GM15510 (cell line): ENCODE data around the gene THYN1.

Experiments
- POLR2A ChIP-seq: IDR thresholded peaks from 3 replicates; pipeline ENCODE4 v1.6.1; 2011; ENCODE audit warnings: borderline replicate concordance; ENCODE audit not compliant: insufficient read length; ENCODE audit errors: extremely low read depth

THYN1 gene

DNA sequence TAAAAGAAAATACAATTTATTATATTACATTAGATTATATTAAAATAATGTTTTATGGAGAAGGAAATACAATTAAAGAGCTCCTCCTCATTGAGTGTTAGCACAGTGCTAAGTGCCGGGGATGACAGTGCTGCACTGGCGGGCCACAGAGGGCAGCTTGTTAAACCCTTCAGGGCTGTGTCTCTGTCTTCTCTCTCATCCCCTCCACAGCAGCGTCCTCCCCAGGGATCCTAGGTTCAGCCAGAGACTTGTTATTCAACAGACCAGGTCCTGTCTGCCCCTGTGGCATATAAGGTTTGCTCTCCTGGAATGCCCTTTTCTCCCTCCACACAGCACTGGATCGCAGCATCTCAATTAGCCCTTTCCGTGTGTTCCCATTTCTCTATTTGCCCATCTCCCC lies 14.2 kb downstream of the THYN1 start:
- no peak for TF ChIP-seq POLR2A

DNA sequence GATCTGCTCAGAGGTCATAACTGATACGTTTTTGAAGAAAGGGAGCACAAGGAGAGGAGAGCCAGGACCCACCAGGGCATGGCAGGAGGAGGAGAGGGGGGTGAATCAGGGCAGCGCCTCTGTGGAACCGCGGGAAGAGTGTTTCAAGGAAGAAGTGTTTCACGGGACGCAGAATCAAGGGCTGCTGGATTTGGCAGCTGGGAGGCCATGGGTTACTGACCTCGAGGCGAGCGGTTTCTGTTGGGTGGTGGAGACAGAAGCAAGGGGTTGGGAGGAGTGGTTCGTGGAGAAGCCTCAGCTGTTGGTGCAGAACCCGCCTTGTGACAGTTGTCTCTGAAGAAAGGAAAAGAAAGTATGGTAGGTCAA lies 15.6 kb downstream of the THYN1 start:
- TF ChIP-seq POLR2A = no peak

DNA sequence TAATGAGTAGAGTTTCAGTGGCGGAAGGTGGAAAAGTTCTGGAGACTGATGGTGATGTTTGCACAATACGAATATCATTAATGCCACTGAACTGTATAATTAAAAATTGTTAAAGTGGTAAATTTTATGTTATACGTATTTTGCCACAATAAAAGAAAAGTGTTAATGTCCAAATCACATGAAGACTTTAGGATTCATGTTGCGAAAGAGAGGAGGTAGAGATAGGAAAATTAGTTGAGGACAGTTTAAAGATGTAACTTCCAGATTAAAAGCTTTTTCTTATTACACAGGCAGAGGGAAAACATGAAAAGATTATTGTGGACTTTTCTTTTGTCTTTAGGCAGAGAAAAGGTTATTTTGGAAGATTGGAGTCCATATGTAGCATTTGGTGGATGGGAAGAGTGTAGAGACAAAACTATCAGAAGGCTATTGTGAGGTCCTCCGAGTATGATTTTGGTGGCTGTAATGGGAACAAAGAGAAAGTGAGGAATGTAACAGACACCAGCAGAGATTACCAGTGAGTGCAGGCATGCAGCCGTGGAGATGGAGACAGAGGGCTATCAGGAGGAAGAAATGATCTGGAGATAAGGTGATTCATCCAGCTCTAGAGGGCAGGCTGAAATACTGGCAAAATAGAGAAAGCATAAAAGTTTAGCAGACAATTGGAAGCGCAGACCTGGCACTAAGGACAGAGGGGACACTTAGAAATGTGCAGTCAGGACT lies 16.2 kb downstream of the THYN1 start:
- no peak for TF ChIP-seq POLR2A

DNA sequence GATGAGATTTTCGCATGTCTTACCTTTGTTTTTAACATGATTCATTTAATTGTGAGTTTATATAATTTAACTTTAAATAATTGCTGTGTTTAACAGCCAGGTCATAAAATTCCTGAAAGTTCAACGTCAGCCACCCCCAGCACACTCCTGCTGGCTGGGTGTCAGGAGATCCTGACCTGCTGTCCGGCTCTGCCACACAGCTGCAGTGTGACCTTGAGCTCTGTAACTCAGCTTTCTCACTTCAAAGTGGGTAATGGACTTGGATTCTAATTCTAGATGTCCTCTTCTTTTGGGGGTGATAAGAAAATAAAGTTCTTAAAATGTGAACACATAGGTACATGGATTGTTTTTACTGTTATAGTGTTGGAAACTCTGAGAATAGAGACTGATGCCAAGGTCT lies 17.8 kb downstream of the THYN1 start:
- TF ChIP-seq POLR2A = no peak

DNA sequence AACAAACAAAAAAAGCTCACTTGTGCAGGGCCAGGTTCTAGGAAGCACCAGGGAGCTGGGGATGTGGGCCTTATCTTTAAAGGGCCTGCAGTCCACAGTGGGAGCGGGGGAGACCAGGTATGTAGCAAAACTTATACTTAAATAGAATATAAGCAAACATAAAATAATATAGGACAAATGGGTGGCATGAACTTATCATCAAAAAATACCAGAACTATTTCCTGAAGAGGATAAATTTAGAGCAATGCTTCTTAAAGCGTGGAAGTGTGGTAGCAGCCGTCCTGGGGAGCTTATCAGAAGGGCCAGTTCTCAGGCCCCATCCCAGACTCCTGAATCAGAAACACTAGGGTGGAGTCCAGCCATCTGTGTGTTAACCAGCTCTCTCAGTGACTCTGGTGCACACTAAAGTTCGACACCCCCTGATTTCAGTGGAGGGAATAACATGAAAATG lies 19.4 kb downstream of the THYN1 start:
- no peak for TF ChIP-seq POLR2A

DNA sequence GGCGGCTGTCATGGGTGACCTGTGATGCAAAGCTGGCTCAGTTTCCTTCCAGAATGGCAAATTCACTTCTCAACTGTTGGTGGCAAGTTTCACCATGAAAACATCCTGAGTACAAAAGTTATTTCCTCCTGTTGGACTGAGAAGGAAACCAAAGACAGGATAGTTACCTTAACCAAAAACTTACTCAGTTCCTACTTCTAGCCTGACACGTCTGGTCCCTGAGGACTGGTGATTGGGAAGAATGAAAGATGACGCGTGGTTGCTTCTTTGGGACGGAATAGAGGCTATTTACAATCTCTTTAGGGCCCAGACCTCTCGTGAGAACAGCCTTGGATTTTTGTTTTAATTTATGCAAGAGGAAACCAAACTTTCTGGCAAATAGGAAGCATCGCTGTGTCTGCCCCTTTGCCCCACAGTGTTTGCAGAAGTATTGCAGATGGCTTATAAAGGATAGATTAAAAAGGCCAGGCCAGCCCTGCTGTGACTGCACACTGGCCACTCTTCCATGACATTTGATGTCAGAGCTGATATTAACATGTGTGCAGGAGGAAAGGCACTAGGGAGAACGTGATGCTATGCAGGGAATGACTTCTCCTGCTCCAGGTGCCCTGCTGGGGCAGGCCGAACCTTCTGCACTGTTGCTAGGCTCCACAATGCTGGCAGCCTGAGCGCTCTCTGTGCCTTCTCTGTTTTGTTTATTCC lies 21.0 kb downstream of the THYN1 start:
- no peak for TF ChIP-seq POLR2A

DNA sequence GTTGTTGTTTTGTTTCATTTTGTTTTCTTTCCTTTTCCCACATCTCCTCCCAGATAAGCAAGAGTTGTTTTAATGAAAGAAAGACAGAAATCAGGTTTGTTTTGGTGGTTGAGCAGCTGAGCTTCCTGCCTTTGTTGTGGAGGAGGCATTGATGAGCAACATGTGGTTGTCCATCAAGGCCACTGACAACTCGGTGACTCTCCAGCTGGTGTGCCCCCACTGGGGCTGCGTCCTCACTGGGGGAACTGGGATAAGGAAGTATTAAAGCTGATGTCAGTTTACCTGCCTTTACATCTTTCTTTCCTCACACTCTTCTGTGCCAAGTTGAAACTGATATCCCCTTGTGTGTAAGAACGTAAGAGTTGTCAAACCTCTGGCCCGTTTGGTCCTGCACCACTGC lies 22.8 kb downstream of the THYN1 start:
- no peak for TF ChIP-seq POLR2A

DNA sequence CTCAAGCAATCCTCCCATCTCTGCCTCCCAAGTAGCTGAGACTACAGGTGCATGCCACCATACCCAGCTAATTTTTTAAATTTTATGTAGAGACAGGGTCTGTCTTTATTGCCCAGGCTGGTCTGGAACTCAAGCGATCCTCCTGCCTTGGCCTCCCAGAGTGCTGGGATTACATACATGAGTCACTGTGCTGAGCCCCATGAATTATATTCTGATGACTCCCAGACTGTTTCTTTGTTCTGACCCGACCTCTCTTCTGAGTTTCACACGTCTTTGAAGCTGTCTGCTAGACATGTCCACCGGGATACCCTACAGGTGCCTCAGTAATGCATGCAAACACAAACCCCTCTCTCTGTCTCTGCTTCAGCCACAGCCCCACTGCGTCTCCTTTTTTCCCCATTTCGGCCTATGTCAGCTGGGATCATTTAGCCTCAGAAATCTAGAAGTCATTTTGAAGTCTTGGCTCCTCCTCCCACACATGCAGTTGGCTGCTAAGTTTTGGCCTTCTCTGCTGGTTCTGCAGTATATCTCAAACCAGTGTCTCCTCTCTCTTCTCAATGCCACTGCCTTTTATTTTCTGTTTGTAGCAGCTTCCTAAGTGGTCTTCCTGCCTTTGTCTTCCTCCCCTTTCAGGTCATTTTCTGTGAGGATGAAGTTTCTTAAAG lies 23.9 kb downstream of the THYN1 start:
- no peak for TF ChIP-seq POLR2A

- no peak for TF ChIP-seq POLR2A
Measured at GRCh38 chr11:134228625-134229024, 24.5 kb downstream of the THYN1 start.

- TF ChIP-seq POLR2A = no peak
Measured at GRCh38 chr11:134226806-134227325, 26.3 kb downstream of the THYN1 start.

DNA sequence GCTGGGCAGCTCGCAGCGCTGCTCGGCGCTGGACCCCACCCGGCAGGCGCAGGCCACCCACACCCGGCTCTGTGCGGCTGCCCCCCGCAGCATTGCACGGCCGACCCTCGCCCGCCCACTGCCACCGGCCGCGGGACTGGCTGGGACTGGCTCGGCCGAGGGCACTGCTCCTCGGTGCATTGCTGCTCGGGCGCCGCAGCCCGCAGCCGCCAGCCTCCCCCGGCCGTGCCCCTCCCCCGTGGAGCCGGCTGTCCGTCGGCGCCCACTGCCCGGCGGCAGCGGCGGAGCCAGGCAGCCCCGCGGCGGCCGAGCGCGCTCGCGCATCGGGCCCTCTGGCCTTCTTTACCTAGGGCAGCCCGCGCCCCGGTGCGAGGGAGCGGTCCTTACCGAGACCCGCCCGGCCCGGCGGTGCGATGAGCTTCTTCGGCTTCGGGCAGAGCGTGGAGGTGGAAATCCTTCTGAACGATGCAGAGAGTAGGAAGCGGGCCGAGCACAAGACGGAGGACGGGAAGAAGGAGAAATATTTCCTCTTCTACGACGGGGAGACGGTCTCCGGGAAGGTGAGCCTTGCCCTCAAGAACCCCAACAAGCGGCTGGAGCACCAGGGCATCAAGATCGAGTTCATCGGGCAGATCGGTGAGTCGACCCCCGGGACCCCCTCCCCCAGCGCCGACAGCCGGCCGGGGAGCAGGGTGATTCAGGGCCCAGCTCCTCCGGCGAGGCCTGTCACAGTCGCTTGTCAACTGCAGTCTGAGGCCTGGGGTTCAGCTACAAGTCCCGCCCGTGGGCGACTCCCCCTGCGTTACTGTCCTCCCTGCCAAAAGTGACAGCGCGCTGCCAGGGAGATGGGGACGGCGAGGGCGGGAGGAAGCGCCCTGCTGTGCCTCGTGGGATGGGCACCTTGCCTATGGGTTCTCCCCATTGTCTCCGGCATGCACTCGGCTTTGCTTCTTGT lies 28.2 kb downstream of the THYN1 start:
- TF ChIP-seq POLR2A = peak; percentile 64

- TF ChIP-seq POLR2A = peak; percentile 97
Measured at GRCh38 chr11:134223836-134224709, 29.1 kb downstream of the THYN1 start, which contains the start of the genes NCAPD3 and VPS26B. NCAPD3 (minus strand) TSS chr11:134223967; CDS start chr11:134223926, 41 bp downstream. VPS26B (plus strand) TSS chr11:134224671; CDS start chr11:134225123, 452 bp downstream.

DNA sequence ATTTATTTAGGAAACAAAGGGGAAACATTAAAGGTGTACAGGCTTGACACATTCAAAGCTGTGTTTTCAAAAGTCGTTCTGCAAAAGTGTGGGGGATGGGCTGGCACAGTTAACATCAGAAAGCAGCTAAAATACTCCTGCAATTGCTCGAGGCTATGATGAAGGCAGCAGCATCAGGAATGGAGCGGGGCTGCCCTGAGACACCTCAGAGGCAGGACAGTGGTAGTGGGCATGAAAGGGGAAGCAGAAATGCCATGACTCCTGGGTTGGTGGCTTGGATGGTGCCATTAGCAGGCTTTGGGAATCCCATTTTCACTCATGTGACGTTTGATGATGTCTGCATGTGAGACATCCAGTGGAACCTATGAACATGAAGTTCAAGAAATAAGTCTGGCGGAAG lies 30.0 kb downstream of the THYN1 start:
- TF ChIP-seq POLR2A = no peak
